HG02642 (cell line): Measurements from ENCODE around the gene POLR2B.
"Not testable (repeated sequence)": the region's sequence is repeated elsewhere in the genome, so short reads cannot be mapped to it uniquely, and the experiment has no call there.

Experiments used
- ATAC-seq: cut with Tn5 transposase; IDR thresholded peaks from one replicate; pipeline ENCODE4 v1.9.1; 2021; ENCODE audit warnings: mild to moderate bottlenecking; ENCODE audit not compliant: unreplicated experiment, poor library complexity

POLR2B gene

DNA sequence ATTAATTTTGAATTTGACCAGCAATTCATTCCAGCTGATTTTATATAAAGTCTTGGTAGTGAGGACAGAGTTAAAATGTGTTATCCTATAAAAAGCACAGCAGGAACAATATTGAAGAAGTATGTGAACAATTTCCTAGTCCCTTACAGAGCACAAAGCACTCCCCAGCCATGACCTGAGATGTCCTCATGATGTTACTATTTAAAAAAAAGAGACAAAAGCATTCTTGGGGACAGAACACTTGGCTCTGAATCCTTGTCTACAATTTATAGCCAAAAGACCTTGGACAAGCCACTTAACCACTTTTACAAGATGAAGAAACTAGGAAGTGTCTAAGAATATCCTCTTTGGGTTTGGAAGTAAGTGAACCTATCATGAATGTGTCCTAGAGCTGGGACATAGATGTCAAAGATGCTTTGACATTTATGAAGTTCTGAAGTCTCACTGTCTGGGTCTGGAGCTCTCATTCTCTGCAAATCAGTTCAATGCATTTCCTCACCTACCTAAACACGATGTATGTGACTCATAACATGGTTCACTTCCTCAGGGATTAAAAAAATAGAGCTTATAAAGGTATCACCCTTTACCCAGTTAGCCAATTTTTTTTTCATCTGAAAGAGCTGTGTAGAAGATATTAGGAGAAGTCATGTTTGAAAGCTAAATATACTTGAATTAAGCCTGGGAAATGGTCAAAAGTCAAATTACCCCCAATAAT, 70.1 kb downstream of the POLR2B start:
- ATAC-seq: no peak

DNA sequence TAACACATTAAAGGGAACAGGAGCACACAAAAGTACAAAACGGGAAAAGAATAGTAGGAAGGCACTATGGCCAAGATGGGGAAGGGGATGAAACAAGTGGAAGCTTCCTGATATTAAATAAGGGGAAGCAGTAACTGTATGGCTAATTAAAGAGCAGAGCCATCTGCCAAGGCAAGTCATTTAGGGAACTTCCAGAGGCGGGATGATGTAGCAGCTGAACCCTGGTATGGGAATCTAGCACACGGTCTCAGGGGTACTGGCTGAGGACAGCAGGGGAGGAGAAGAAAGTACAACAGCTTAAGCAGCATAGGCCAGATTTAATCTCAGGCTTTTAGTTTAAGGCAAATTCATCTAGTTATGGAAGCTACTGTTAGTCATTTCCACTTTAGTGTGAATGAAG, 72.4 kb downstream of the POLR2B start:
- no peak for ATAC-seq

- no peak for ATAC-seq
Measured at GRCh38 chr4:57051524-57051923, 72.8 kb downstream of the POLR2B start.

- no peak for ATAC-seq
Measured at GRCh38 chr4:57053508-57053907, 74.8 kb downstream of the POLR2B start.

GRCh38 chr4:57055886-57056285, 77.2 kb downstream of the POLR2B start:
- ATAC-seq: no peak

DNA sequence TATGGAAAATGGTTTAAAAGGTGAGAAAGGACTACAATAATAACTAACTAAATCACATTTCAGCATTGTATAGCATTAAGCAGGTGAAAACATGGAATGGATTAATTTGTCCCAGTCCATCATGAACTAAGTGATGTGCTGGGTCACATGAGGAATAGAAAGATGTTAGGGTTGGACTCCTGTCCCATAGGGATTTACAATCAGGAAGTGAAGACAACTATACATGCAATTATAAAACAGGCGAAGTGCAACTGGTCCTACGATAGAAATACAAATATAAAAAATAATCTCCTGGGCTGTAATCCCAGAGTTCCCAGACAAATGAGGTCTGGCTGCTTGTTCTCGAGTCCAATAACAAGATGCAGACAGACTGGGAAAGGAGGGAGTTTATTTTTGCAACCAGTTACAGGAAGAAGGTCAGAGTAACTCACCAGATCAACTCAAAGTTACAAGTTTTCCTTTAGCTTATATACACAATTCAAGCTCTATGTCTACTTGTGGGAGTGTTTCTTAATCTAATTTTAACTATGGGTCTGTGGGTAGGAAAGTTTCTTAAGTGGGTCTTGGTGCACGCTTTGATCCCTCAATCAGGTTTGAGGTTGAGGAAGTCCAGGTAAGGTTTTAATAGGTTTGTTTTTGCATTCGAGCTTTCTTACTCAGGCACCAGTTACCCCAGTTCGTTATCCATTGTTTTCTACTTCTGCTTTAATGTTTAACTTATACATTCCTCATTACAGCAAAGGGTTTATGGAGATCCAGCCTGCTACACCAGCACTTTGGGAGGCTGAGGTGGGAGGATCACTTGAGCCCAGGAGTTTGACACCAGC, 81.4 kb downstream of the POLR2B start:
- no peak for ATAC-seq

- ATAC-seq: not testable (repeated sequence)
Measured at GRCh38 chr4:57060717-57061067, 82.0 kb downstream of the POLR2B start.

- ATAC-seq: no peak
Measured at GRCh38 chr4:57061395-57061794, 82.7 kb downstream of the POLR2B start.

GRCh38 chr4:57063518-57063917, 84.8 kb downstream of the POLR2B start:
- ATAC-seq: no peak

DNA sequence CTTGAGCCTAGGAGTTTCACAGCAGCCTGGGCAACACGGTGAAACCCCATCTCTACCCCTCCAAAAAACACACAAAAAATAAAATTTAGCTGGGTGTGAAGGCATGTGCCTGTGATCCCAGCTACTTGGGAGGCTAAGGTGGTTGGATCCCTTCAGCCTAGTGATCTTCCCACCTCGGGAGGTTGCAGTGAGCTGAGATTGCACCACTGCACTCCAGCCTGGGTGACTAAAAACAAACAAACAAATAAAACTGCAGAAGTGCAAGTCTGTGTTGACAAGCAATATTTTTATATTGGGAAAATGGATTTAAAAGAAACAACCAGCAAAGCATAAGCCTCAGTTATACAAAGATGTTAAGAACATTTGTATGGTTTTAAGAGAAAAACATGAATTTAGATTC, 85.4 kb downstream of the POLR2B start:
- no peak for ATAC-seq

DNA sequence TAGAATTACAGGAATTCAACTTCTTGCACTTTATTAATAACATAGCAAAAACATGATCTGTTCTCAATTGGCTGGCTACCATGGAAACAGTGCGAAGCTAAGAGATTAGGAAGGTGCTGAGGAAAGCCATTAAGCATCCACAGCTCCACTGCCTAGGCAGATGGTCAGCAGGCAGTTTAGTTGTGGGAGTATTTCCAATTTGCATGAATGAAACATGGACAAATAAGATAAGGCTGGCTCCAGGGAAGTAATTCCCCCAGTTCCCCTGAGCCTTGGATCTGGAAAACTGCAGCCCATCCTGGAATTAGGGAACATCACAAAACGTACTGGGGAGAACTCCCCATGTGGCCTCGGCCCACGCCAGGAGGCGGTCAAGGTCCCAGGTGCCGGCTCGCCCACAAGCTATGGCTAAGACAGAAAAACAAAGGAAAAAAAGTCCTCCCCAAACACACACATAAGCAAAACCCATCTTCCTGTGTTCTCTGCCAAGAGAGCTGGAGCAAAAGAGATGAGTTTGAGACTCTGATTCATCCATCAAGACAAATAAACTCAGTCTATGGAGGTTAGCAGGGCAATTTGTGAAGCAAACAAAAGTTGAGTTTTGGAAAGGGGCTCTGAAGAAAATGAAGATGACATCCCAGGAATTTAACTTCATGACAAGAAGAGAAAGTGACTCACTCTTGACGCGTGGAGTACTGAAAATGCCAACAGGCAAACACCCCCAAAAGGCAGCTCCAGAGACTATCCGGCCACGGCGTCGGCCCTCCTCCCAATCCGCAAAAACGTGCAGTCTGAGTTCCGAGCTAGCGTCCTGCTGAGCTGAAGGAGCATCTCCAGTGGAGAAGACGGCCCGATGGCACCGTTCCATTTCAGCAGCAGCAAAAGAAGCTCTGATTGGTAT, 86.4 kb downstream of the POLR2B start:
- no peak for ATAC-seq

DNA sequence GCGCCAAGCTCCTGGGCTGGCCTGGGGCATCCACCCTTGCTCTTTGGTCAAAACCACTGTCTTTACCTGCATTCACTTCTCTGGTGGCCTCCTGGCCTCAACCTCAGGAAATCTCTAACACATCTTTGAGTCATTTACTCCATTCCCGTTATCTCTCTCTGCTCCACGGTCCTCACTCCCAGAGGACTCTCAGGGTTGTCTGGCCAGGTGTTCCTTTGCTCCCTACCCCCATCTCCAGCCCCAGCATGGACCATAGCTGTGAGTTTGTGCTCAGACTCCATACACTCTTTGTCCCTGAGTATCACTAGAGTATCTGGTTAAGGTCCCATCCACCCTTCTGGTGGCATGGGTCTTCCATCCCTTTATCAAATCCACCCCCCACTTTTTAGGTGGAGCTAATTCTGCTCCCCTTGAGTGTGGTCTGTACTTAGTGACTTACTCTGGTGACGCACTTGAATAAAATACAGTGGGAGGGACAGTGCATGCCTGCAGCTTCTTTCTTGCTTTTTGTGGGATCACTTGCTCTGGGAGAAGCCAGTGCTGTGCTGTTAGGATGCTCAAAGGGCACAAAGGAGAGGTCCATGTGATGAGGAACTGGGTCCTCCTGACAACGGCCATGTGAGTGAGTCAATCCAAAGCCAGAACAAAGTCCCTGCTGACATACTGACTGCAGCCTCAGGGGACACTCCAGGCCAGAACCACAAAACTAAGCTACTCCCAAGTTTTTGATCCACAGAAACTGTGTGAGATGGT, 87.2 kb downstream of the POLR2B start:
- ATAC-seq: no peak

DNA sequence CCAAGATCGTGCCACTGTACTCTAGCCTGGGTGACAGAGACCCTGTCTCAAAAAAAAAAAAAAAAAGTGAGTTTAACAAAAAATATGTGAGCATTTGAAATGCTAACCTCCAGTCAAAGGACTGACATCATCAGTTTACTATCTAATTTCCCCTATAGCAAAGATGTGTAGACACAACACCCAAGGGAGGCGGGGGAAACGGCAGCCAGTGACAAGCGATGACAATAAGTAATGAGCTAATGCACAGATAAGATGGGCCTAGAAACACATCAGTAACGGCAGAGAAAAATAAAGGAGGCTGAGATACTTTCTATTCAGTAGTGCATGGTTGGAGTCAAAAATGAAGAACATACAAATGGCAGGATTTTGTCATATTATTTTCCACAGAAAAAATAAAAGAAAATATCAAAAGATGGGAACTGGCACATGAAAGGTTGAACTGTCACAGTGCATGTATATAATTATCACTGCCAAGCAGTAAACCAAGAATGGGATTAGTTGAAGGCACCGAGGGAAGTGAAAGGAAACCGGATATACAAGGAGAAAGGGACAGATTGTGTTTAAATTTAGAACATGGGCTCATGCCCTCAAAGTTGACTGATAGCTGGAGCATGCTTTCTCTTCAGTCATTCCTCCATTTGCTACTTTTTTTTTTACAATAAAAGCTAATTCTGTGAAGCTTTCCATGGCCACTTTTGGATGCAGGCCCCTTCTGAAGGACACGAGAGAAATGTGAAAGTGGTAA, 89.7 kb downstream of the POLR2B start:
- no peak for ATAC-seq

GRCh38 chr4:57070461-57070860, 91.8 kb downstream of the POLR2B start:
- no peak for ATAC-seq

DNA sequence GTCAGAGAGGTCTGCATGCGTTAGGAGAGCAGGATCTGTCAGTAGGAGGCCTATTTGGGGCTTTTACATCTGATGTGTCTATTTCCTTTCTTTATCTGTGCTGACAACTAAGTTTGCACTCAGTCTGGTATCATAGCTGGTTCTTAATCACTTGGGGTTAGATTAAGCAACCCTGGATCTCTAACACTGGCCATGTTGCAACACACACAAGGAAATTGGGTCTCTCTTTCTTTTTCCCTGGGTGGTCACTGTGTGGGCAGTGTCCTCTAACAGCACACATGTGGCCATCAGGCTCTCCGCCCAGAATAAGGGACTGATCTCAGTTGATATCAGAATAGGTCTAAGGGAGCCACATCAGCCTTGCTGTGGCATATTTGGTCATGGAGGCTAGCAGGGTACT, 92.6 kb downstream of the POLR2B start:
- ATAC-seq: no peak

- no peak for ATAC-seq
Measured at GRCh38 chr4:57073559-57073958, 94.9 kb downstream of the POLR2B start.

DNA sequence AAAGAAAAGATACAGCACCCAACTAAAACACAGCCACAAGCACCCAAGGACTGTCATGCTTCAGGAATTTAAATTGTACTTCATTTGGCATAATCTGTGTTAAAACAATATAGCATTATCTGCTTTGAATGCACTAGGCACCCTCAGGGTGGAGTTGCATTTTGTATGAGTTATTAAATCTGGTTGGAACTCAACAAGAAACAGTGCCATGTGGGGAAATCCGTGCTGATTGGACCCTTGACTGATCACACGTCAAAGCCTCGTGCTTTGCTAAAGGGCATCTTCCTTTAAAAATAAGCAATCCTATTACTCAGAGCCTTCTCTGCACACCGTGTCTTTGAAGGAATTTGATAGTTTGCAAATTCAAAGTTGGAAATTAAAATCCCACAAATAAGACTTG, 96.0 kb downstream of the POLR2B start:
- ATAC-seq: no peak

GRCh38 chr4:57075367-57075766, 96.7 kb downstream of the POLR2B start:
- no peak for ATAC-seq

GRCh38 chr4:57076646-57077045, 98.0 kb downstream of the POLR2B start:
- ATAC-seq: no peak
